HepG2 (cell line): Measurements from ENCODE around the gene ARHGAP10. TPM values are rescaled to one million over a fixed set of nuclear protein-coding genes. Genes with fewer than 3 reads are reported as not detected.

ENCODE experiments used
- ATAC-seq: fragments of 200-7000 bp; cut with Tn5 transposase; 3 replicates; pipeline ENCODE4 v1.9.1; 2020; ENCODE audit warnings: mild to moderate bottlenecking, moderate library complexity
- BruUV-seq: library from RNA; stranded (reverse); fragments of 400-500 nt; replicated peaks from 2 replicates; lab custom pipeline; 2021; lab: Mats Ljungman, UMichigan
- CTCF ChIA-PET: fragments of 300-600 bp; formaldehyde crosslinking; extraction: SDS; loops from one replicate; lab custom pipeline; 2021; ENCODE audit warnings: low total read pairs, inconsistent platforms, low intra/inter-chr PET ratio; lab: Yijun Ruan, JAX
- POLR2A ChIA-PET: fragments of 350-600 bp; sonication (Branson Sonifier 250); formaldehyde crosslinking; loops from one replicate; lab custom pipeline; 2020; ENCODE audit warnings: antibody characterized with exemption, inconsistent platforms; lab: Yijun Ruan, JAX
- DNase-seq: peaks from one replicate; pipeline ENCODE4 v3.0.0-alpha.2; 2015; ENCODE audit warnings: low spot score
- FAIRE-seq: peaks from 3 replicates; lab custom pipeline; 2011; peaks lifted over from hg19 to GRCh38; lab: Jason Lieb, UNC
- H2AFZ ChIP-seq: one replicate; pipeline ENCODE4 v1.6.1; 2011; ENCODE audit warnings: low read length, inconsistent platforms
- H3K27ac ChIP-seq: fragments of 300-600 bp; 3 replicates; pipeline ENCODE4 v1.8.0; 2011; ENCODE audit warnings: mixed run types, mild to moderate bottlenecking, mixed read lengths, low read length, inconsistent platforms; ENCODE audit not compliant: insufficient read depth; ENCODE audit errors: extremely low read length
- H3K27me3 ChIP-seq, 2 experiments: fragments of 200-600 bp in 1 of 2; 2 replicates in 1 of 2; 3 replicates in 1 of 2; pipeline versions ENCODE4 v1.6.0 to v1.8.0; 2011; ENCODE audit warnings: low read length in 2 of 2, mild to moderate bottlenecking in 2 of 2, moderate library complexity in 2 of 2, inconsistent platforms in 1 of 2; ENCODE audit not compliant: insufficient read depth in 2 of 2, control insufficient read depth in 1 of 2
- H3K36me3 ChIP-seq, 2 experiments: fragments of 200-600 bp in 1 of 2; replicated peaks in 1 of 2; 2 replicates in 1 of 2; 3 replicates in 1 of 2; pipeline versions ENCODE4 v1.5.1 to v1.8.0; 2011; ENCODE audit warnings: low read length in 2 of 2, inconsistent platforms in 1 of 2; ENCODE audit not compliant: insufficient read depth in 2 of 2, control insufficient read depth in 1 of 2
- H3K4me1 ChIP-seq: 2 replicates; pipeline ENCODE4 v1.5.1; 2012; ENCODE audit warnings: low read length, inconsistent platforms; ENCODE audit not compliant: insufficient read depth
- H3K4me2 ChIP-seq: 2 replicates; pipeline ENCODE4 v1.6.0; 2011; ENCODE audit warnings: low read depth, low read length, inconsistent platforms
- H3K4me3 ChIP-seq, 3 experiments: fragments of 200-600 bp in 1 of 3; sonication (generic), shearing (Covaris generic) in 1 of 3; replicated peaks in 1 of 3; 2 replicates each; pipeline ENCODE4 v1.5.1; 2011 to 2016; ENCODE audit warnings: low read length in 3 of 3, inconsistent platforms in 2 of 3, low read depth in 2 of 3, mild to moderate bottlenecking in 2 of 3, control low read depth in 1 of 3, mixed read lengths in 1 of 3; ENCODE audit not compliant: insufficient read depth in 1 of 3
- H3K79me2 ChIP-seq: one replicate; pipeline ENCODE4 v1.6.1; 2011; ENCODE audit warnings: low read length, inconsistent platforms; ENCODE audit not compliant: insufficient read depth
- H3K9ac ChIP-seq: 2 replicates; pipeline ENCODE4 v1.6.0; 2011; ENCODE audit warnings: mild to moderate bottlenecking, low read depth, low read length, inconsistent platforms; ENCODE audit not compliant: insufficient read depth
- H3K9me3 ChIP-seq: 2 replicates; pipeline ENCODE4 v1.5.1; 2012; ENCODE audit warnings: mild to moderate bottlenecking, low read length
- H4K20me1 ChIP-seq: 2 replicates; pipeline ENCODE4 v1.6.0; 2011; ENCODE audit warnings: inconsistent platforms, mild to moderate bottlenecking, low read length, moderate library complexity; ENCODE audit not compliant: insufficient read depth
- ATAD3A ChIP-seq: sonication (generic); formaldehyde crosslinking; IDR thresholded peaks from 2 replicates; pipeline ENCODE4 v1.4.0; 2020; ENCODE audit warnings: missing genetic modification reagents
- HNRNPH1 ChIP-seq: fragments of 200-400 bp; formaldehyde crosslinking; optimal IDR thresholded peaks from 2 replicates; pipeline ENCODE3; 2017; ENCODE audit warnings: mild to moderate bottlenecking, low read depth, low read length
- RFX5 ChIP-seq: IDR thresholded peaks from 2 replicates; pipeline ENCODE4 v1.6.1; 2011; ENCODE audit warnings: low read depth, low read length, improper control_type of control experiment
- RFXAP ChIP-seq: sonication (generic); formaldehyde crosslinking; IDR thresholded peaks from 2 replicates; pipeline ENCODE4 v1.4.0; 2020; ENCODE audit warnings: missing genetic modification reagents, borderline replicate concordance
- SALL2 ChIP-seq: sonication (generic); formaldehyde crosslinking; IDR thresholded peaks from 2 replicates; pipeline ENCODE4 v1.8.1; 2023; ENCODE audit warnings: mild to moderate bottlenecking, missing genetic modification reagents, inconsistent platforms
- SIN3B ChIP-seq: fragments of 150-350 bp; IDR thresholded peaks from 2 replicates; pipeline ENCODE4 v1.6.1; 2014; ENCODE audit warnings: low read length
- SYNCRIP ChIP-seq: fragments of 200-400 bp; formaldehyde crosslinking; IDR thresholded peaks from 2 replicates; pipeline ENCODE4 v1.6.1; 2018; ENCODE audit warnings: mild to moderate bottlenecking, low read depth, low read length; ENCODE audit not compliant: insufficient read depth
- ZNF749 ChIP-seq: sonication (generic); formaldehyde crosslinking; IDR thresholded peaks from 2 replicates; pipeline ENCODE4 v1.8.0; 2022; ENCODE audit warnings: mild to moderate bottlenecking, missing genetic modification reagents, moderate library complexity, borderline replicate concordance
- WGBS: methylation state at CpG from one replicate; pipeline ENCODE4 v1.1.6; 2017; ENCODE audit warnings: low lambda C conversion rate; 5-methylcytosine and 5-hydroxymethylcytosine counted together
- in situ Hi-C: cut with HindIII; loops from 2 replicates; pipeline ENCODE4 v1.10.0; 2017; ENCODE audit warnings: low pct_unique_long_range_greater_than_20kb; ENCODE audit not compliant: extremely low pct_ligation_motif_present
- intact Hi-C: fragments of 100-400 bp; cut with micrococcal nuclease; formaldehyde crosslinking; loops from one replicate; pipeline ENCODE4 v1.10.0; 2022; ENCODE audit not compliant: unreplicated experiment
- polyA plus RNA-seq, 8 experiments: library from polyadenylated mRNA; depleted of rRNA in 3 of 8; stranded (reverse) in 7 of 8; unstranded in 1 of 8; fragments of >200 nt; fragmentation: Illumina TruSeq in 4 of 8; extraction: Trizol in 4 of 8; gene quantifications; 2 replicates each; pipeline versions ENCODE4 v1.2.1 to v1.2.3, GENCODE V29; 2011 to 2016; ENCODE audit warnings: low read depth in 4 of 8, missing spikeins in 1 of 8, mixed read lengths in 1 of 8; ENCODE audit not compliant: insufficient read depth in 1 of 8
- total RNA-seq, 5 experiments: library from RNA; depleted of rRNA; stranded (reverse); fragments of >200 nt; fragmentation: Illumina TruSeq; extraction: Trizol; gene quantifications; 2 replicates each; pipeline ENCODE4 v1.2.3, GENCODE V29; 2016; ENCODE audit warnings: low read depth in 1 of 5
- TF ChIP-seq, protein P1 (sequence below): IDR thresholded peaks from 2 replicates; pipeline ENCODE4 v1.6.1; 2012; ENCODE audit warnings: low read length, improper control_type of control experiment
- TF ChIP-seq, protein P2 (sequence below): sonication (generic); formaldehyde crosslinking; IDR thresholded peaks from 2 replicates; pipeline ENCODE4 v1.4.0; 2020; ENCODE audit warnings: missing genetic modification reagents, mild to moderate bottlenecking, borderline replicate concordance
- TF ChIP-seq, protein P3 (sequence below): sonication (generic); formaldehyde crosslinking; IDR thresholded peaks from 2 replicates; pipeline ENCODE4 v1.4.0; 2020; ENCODE audit warnings: mild to moderate bottlenecking, missing genetic modification reagents

Gene ARHGAP10
- total and polyA plus RNA-seq, 2 of the 13 experiments (the other 11 are each of a cell fraction or from before 2014, with no cell fraction given) = 0.45 to 1.6 TPM

DNA sequence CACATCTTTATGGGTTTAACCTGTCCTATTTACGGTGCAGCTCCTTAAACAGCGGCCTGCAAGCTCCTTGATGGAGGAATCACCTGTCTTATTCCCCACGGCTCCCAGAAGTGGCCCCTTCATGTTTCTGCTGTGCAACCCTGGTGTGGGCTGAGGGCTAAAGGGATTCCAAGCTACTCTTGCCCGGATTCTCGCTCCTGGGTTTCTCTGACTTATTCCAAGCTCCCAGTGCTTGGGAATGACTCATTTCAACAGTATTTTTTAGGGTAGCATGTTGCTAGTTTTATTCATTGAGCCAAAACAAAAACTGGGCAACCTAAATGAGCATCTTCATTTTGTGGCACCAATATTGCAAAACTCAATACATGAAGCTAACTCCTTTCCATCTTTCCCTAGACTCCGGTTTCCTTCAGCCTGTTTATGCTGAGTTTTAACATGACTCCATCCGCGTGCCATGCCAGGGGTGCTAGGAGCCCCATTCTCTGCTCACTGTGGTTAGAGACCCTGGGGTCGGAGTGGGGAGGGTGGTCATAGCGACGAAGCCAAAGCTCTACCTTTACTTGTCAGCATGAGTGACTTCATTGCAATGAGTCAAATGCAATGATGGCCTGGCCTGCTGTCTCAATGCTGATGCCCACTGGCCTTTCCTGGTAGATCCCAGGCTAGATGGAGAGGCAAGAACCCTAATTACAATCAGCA is 360.6 kb downstream of the ARHGAP10 start:
- no peak for FAIRE-seq
- CTCF ChIA-PET = no interaction called here
- intact Hi-C loops = no loop called here

More for the DNA sequence above, 360.6 kb downstream of the ARHGAP10 start:
- Histone ChIP-seq H3K27me3 (no peaks in the 10 kb centered on the region), H3K79me2 (no peaks in the 10 kb centered on the region), H3K9ac (no peak overlapping the region), H3K4me1 (no peaks in the 10 kb centered on the region), H3K9me3 (no peaks in the 10 kb centered on the region), H3K27ac (no peak overlapping the region), H2AFZ (no peak overlapping the region), H4K20me1 (no peaks in the 10 kb centered on the region), H3K36me3 (no peaks in the 10 kb centered on the region), H3K4me2 (no peak overlapping the region), H3K4me3 (no peak overlapping the region)
- in situ Hi-C loops = no loop called here
- ATAC-seq (no peak), DNase-seq (no peak)
- 54% methylated on average over 11 of the region's 11 CpGs for WGBS
- BruUV-seq = no TSS peak
- TF ChIP-seq RFX5 (no peak), SIN3B (no peak), ZNF749 (CRISPR knock-in tag) (no peak), HNRNPH1 (no peak), ATAD3A (no peak), SALL2 (CRISPR knock-in tag) (no peak), RFXAP (CRISPR knock-in tag) (no peak), SYNCRIP (no peak)
- TF ChIP-seq, protein P1, sequence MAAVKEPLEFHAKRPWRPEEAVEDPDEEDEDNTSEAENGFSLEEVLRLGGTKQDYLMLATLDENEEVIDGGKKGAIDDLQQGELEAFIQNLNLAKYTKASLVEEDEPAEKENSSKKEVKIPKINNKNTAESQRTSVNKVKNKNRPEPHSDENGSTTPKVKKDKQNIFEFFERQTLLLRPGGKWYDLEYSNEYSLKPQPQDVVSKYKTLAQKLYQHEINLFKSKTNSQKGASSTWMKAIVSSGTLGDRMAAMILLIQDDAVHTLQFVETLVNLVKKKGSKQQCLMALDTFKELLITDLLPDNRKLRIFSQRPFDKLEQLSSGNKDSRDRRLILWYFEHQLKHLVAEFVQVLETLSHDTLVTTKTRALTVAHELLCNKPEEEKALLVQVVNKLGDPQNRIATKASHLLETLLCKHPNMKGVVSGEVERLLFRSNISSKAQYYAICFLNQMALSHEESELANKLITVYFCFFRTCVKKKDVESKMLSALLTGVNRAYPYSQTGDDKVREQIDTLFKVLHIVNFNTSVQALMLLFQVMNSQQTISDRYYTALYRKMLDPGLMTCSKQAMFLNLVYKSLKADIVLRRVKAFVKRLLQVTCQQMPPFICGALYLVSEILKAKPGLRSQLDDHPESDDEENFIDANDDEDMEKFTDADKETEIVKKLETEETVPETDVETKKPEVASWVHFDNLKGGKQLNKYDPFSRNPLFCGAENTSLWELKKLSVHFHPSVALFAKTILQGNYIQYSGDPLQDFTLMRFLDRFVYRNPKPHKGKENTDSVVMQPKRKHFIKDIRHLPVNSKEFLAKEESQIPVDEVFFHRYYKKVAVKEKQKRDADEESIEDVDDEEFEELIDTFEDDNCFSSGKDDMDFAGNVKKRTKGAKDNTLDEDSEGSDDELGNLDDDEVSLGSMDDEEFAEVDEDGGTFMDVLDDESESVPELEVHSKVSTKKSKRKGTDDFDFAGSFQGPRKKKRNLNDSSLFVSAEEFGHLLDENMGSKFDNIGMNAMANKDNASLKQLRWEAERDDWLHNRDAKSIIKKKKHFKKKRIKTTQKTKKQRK = no peak
- TF ChIP-seq, protein P2, sequence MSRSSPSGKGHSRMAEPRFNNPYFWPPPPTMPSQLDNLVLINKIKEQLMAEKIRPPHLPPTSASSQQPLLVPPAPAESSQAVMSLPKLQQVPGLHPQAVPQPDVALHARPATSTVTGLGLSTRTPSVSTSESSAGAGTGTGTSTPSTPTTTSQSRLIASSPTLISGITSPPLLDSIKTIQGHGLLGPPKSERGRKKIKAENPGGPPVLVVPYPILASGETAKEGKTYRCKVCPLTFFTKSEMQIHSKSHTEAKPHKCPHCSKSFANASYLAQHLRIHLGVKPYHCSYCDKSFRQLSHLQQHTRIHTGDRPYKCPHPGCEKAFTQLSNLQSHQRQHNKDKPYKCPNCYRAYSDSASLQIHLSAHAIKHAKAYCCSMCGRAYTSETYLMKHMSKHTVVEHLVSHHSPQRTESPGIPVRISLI = no peak
- TF ChIP-seq, protein P3, sequence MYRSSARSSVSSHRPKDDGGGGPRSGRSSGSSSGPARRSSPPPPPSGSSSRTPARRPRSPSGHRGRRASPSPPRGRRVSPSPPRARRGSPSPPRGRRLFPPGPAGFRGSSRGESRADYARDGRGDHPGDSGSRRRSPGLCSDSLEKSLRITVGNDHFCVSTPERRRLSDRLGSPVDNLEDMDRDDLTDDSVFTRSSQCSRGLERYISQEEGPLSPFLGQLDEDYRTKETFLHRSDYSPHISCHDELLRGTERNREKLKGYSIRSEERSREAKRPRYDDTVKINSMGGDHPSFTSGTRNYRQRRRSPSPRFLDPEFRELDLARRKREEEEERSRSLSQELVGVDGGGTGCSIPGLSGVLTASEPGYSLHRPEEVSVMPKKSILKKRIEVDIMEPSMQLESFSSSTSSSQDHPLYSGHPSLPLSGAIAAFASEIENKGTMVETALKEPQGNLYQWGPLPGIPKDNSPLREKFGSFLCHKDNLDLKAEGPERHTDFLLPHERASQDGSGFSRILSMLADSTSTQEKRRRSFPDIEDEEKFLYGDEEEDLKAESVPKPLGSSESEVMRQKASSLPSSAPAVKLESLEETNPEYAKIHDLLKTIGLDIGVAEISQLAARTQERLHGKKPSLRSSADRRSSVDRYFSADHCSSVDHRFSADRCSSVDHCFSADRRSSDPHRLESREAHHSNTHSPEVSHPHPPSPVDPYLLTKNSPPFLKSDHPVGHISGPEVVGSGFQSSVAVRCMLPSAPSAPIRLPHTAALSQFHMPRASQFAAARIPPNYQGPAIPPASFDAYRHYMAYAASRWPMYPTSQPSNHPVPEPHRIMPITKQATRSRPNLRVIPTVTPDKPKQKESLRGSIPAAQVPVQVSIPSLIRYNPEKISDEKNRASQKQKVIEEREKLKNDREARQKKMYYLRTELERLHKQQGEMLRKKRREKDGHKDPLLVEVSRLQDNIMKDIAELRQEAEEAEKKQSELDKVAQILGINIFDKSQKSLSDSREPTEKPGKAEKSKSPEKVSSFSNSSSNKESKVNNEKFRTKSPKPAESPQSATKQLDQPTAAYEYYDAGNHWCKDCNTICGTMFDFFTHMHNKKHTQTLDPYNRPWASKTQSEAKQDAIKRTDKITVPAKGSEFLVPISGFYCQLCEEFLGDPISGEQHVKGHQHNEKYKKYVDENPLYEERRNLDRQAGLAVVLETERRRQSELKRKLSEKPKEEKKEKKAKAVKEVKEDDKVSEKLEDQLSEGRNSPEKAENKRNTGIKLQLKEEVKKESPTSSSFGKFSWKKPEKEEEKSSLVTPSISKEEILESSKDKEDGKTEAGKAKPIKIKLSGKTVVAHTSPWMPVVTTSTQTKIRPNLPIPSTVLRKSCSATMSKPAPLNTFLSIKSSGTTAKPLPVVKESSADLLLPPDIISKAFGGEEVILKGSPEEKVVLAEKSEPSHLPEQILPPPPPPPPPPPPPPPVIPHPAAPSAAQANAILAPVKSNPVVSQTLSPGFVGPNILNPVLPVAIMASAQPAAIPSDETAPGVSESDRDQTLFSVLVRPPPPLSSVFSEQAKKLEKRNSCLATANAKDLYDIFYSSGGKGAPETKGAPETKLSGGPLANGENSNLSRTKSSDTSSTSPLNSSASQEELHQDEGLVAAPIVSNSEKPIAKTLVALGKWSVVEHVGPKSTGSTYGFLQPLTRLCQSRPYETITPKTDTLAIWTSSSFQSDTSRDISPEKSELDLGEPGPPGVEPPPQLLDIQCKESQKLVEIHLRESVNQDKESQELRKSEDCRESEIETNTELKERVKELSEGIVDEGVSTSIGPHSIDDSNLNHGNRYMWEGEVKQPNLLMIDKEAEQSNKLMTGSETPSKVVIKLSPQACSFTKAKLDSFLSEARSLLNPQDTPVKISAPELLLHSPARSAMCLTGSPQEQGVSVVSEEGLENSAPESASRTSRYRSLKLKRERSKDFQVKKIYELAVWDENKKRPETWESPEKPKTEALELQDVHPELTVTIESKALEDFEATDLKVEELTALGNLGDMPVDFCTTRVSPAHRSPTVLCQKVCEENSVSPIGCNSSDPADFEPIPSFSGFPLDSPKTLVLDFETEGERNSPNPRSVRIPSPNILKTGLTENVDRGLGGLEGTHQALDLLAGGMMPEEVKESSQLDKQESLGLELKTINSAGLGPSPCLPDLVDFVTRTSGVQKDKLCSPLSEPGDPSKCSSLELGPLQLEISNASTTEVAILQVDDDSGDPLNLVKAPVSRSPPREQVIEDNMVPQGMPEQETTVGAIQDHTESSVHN (CRISPR knock-in tag) = no peak
- TF ChIP-seq, all 625 proteins: peak for 0
- POLR2A ChIA-PET = no interaction called here
